Liver (tissue), 9 donors: ENCODE measurements around the gene AJUBA. TPM values are rescaled to one million over a fixed set of nuclear protein-coding genes. Genes with fewer than 3 reads are reported as not detected.
"Not testable (repeated sequence)": the region's sequence is repeated elsewhere in the genome, so short reads cannot be mapped to it uniquely, and the experiment has no call there.

Experiments
- DNase-seq: peaks from one replicate; pipeline ENCODE4 v3.0.0-alpha.2; 2017; ENCODE audit warnings: low spot score
- H3K27ac ChIP-seq, 2 donors: one replicate each; pipeline ENCODE4 v1.7.0; 2013; ENCODE audit warnings: inconsistent platforms in 2 of 2, low read length in 2 of 2, control low read depth in 1 of 2, low read depth in 1 of 2, mild to moderate bottlenecking in 1 of 2
- H3K27me3 ChIP-seq, 4 donors: one replicate each; pipeline versions ENCODE4 v1.6.1 to v1.7.0; 2013; ENCODE audit warnings: low read length in 3 of 4, inconsistent platforms in 1 of 4, mild to moderate bottlenecking in 1 of 4, moderate library complexity in 1 of 4; ENCODE audit not compliant: control insufficient read depth in 4 of 4, insufficient read depth in 4 of 4
- H3K36me3 ChIP-seq, 4 donors: one replicate each; pipeline versions ENCODE4 v1.6.1 to v1.7.0; 2013; ENCODE audit warnings: low read length in 3 of 4, mild to moderate bottlenecking in 3 of 4, low read depth in 1 of 4, moderate library complexity in 1 of 4; ENCODE audit not compliant: control insufficient read depth in 4 of 4, insufficient read depth in 3 of 4
- H3K4me1 ChIP-seq, 4 donors: one replicate each; pipeline versions ENCODE4 v1.6.1 to v1.7.0; 2013; ENCODE audit warnings: low read length in 3 of 4, mild to moderate bottlenecking in 3 of 4, moderate library complexity in 1 of 4; ENCODE audit not compliant: control insufficient read depth in 4 of 4, insufficient read depth in 4 of 4
- H3K4me3 ChIP-seq, 3 donors: one replicate each; pipeline versions ENCODE4 v1.6.1 to v1.7.0; 2013; ENCODE audit warnings: low read length in 3 of 3, control low read depth in 1 of 3, low read depth in 1 of 3, mild to moderate bottlenecking in 1 of 3
- H3K9ac ChIP-seq, 2 donors: one replicate each; pipeline ENCODE4 v1.7.0; 2013; ENCODE audit warnings: low read length in 2 of 2, mild to moderate bottlenecking in 2 of 2, moderate library complexity in 2 of 2, control low read depth in 1 of 2, low read depth in 1 of 2
- H3K9me3 ChIP-seq, 4 donors: one replicate each; pipeline versions ENCODE4 v1.6.1 to v1.7.0; 2013; ENCODE audit warnings: low read length in 3 of 4; ENCODE audit not compliant: control insufficient read depth in 4 of 4
- EGR1 ChIP-seq, 2 donors: IDR thresholded peaks; 2 replicates each; pipeline ENCODE4 v1.6.1; 2016 to 2018; ENCODE audit warnings: antibody characterized with exemption in 2 of 2, low read depth in 2 of 2
- FOXA1 ChIP-seq: IDR thresholded peaks from 2 replicates; pipeline ENCODE4 v1.6.1; 2016; ENCODE audit warnings: antibody characterized with exemption
- GABPA ChIP-seq, 2 donors: IDR thresholded peaks in 1 of 2; conservative IDR thresholded peaks in 1 of 2; 2 replicates each; pipeline ENCODE4 v1.6.1; 2016; ENCODE audit warnings: antibody characterized with exemption in 2 of 2, mild to moderate bottlenecking in 1 of 2, moderate library complexity in 1 of 2
- HNF4G ChIP-seq: IDR thresholded peaks from 2 replicates; pipeline ENCODE4 v1.6.1; 2016; ENCODE audit warnings: antibody characterized with exemption
- RAD21 ChIP-seq, 2 donors: IDR thresholded peaks; 2 replicates each; pipeline ENCODE4 v1.6.1; 2016; ENCODE audit warnings: antibody characterized with exemption in 2 of 2, mild to moderate bottlenecking in 2 of 2
- SP1 ChIP-seq: IDR thresholded peaks from 2 replicates; pipeline ENCODE4 v1.6.1; 2018; ENCODE audit warnings: antibody characterized with exemption, mild to moderate bottlenecking
- TAF1 ChIP-seq: conservative IDR thresholded peaks from 2 replicates; pipeline ENCODE4 v1.6.1; 2016; ENCODE audit warnings: antibody characterized with exemption, mild to moderate bottlenecking
- YY1 ChIP-seq: IDR thresholded peaks from 2 replicates; pipeline ENCODE4 v1.6.1; 2016; ENCODE audit warnings: antibody characterized with exemption, mild to moderate bottlenecking
- WGBS: extraction: QIAGEN DNeasy Blood & Tissue Kit; methylation state at CpG from one replicate; pipeline ENCODE4 v1.1.7; 2013; 5-methylcytosine and 5-hydroxymethylcytosine counted together
- polyA plus RNA-seq, 2 donors: library from polyadenylated mRNA; stranded (reverse) in 1 of 2; unstranded in 1 of 2; fragments of 200-250 nt in 1 of 2; fragments of >200 nt in 1 of 2; fragmentation: Nextera tagmentation in 1 of 2; extraction: Ambion mirVana in 1 of 2; gene quantifications; one replicate each; pipeline versions ENCODE4 v1.2.1 to v1.2.3, GENCODE V29; 2013 to 2015
- total RNA-seq, 2 donors: library from RNA; depleted of rRNA; stranded (reverse); fragments of >200 nt; gene quantifications; one replicate each; pipeline ENCODE4 v1.2.3, GENCODE V29; 2014
- TF ChIP-seq, protein P1 (sequence below): IDR thresholded peaks from 2 replicates; pipeline ENCODE4 v1.6.1; 2016; ENCODE audit warnings: antibody characterized with exemption
- TF ChIP-seq, protein P2 (sequence below): IDR thresholded peaks from 2 replicates; pipeline ENCODE4 v1.6.1; 2016; ENCODE audit warnings: antibody characterized with exemption, mild to moderate bottlenecking
- TF ChIP-seq, protein P3 (sequence below): IDR thresholded peaks from 2 replicates; pipeline ENCODE4 v1.6.1; 2016; ENCODE audit warnings: antibody characterized with exemption
- donor health status: healthy.
- donor health status: healthy.
- donor health status: healthy.
- donor health status: healthy.
- donor health status: healthy.

Gene AJUBA
- total and polyA plus RNA-seq, 4 donors: 15.5 to 34.9 (median 19.6) TPM

DNA sequence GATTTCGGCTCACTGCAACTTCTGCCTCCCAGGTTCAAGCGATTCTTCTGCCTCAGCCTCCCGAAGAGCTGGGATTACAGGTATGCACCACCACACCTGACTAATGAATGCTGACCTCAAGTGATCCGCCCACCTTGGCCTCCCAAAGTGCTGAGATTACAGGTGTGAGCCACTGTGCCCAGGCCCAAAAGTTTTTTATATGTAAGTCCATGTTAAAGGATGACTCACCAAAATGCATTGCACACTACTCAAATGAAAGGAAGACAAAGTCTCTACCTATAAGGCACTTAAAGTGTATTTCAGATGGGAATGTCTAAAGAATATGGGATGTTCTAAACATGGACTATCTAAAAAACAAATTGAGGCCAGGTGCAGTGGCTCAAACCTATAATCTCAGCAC, 21.9 kb upstream of the AJUBA start:
- H3K4me3 ChIP-seq, H3K9me3 ChIP-seq, H3K9ac ChIP-seq, H3K36me3 ChIP-seq, H3K27me3 ChIP-seq, H3K27ac ChIP-seq, DNase-seq: not testable (repeated sequence)
- 97% methylated on average over 4 of the region's 4 CpGs for WGBS
- peaks cover 3 to 12% (median 4%) of the 10 kb centered on the region in 4 donors for H3K4me1 ChIP-seq

DNA sequence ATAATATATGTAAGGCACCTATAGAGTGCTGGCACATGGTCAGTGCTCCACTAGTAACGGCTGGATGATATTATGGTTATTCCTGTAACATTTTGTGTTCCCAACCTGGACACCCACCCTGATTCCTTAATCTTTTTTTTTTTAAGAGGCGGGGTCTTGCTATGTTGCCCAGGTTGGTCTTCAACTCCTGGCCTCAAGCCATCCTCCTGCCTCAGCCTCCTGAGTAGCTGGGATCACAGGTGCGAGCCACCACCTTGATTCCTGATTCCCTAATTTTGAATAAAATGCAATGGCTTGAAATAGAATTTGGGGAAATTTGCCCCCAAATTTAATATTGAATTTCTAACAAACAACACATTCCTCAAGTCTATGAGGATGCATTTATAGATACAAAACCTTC, 20.2 kb upstream of the AJUBA start:
- Histone ChIP-seq H3K27me3 (no peaks in the 10 kb centered on the region), H3K4me1 (peaks cover 3 to 11% (median 4%) of the 10 kb centered on the region in 4 donors), H3K4me3 (no peak overlapping the region), H3K27ac (no peak overlapping the region), H3K9ac (no peak overlapping the region), H3K36me3 (no peaks in the 10 kb centered on the region), H3K9me3 (no peaks in the 10 kb centered on the region)
- WGBS: 98% methylated on average over 3 of the region's 3 CpGs
- TF ChIP-seq, protein P1, sequence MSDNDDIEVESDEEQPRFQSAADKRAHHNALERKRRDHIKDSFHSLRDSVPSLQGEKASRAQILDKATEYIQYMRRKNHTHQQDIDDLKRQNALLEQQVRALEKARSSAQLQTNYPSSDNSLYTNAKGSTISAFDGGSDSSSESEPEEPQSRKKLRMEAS: no peak
- TF ChIP-seq GABPA (IDR thresholded peaks at IDR 0.05 in 1 of 2, conservative IDR thresholded peaks at IDR 0.05 in 1 of 2) (no peak), YY1 (no peak), HNF4G (no peak), EGR1 (IDR thresholded peaks at IDR 0.05; ENCODE audit: low read depth in 2 of 2) (no peak), RAD21 (IDR thresholded peaks at IDR 0.05) (no peak), FOXA1 (no peak), TAF1 (no peak), SP1 (no peak)
- TF ChIP-seq, protein P2, sequence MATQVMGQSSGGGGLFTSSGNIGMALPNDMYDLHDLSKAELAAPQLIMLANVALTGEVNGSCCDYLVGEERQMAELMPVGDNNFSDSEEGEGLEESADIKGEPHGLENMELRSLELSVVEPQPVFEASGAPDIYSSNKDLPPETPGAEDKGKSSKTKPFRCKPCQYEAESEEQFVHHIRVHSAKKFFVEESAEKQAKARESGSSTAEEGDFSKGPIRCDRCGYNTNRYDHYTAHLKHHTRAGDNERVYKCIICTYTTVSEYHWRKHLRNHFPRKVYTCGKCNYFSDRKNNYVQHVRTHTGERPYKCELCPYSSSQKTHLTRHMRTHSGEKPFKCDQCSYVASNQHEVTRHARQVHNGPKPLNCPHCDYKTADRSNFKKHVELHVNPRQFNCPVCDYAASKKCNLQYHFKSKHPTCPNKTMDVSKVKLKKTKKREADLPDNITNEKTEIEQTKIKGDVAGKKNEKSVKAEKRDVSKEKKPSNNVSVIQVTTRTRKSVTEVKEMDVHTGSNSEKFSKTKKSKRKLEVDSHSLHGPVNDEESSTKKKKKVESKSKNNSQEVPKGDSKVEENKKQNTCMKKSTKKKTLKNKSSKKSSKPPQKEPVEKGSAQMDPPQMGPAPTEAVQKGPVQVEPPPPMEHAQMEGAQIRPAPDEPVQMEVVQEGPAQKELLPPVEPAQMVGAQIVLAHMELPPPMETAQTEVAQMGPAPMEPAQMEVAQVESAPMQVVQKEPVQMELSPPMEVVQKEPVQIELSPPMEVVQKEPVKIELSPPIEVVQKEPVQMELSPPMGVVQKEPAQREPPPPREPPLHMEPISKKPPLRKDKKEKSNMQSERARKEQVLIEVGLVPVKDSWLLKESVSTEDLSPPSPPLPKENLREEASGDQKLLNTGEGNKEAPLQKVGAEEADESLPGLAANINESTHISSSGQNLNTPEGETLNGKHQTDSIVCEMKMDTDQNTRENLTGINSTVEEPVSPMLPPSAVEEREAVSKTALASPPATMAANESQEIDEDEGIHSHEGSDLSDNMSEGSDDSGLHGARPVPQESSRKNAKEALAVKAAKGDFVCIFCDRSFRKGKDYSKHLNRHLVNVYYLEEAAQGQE: no peak
- TF ChIP-seq, protein P3, sequence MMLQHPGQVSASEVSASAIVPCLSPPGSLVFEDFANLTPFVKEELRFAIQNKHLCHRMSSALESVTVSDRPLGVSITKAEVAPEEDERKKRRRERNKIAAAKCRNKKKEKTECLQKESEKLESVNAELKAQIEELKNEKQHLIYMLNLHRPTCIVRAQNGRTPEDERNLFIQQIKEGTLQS: no peak
- no peak for DNase-seq

DNA sequence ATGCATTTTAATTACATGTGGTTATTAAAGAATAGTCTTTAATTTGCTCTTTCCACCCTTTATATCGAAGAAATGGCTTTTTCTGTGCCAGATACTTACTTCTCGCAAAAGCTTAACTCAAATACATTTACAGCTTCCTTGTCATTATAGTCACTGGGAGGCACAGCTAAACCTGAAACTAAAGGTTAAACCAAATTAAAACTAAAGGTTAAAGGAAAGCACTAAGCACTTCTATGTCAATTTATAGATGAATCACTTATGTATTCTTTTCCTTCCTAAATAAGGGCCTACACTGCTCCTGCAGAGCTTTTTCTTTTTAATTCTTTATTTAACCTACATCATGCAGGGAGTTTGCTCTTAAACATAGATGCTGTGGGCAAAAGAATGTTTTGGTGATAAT, 18.5 kb upstream of the AJUBA start:
- no peak overlapping the region for H3K4me3 ChIP-seq
- WGBS: 92% methylated on average over 2 of the region's 2 CpGs
- H3K27me3 ChIP-seq: no peaks in the 10 kb centered on the region
- H3K9ac ChIP-seq: no peak overlapping the region
- H3K27ac ChIP-seq: no peak overlapping the region
- TF ChIP-seq, protein P3: no peak
- DNase-seq: no peak
- H3K9me3 ChIP-seq: no peaks in the 10 kb centered on the region
- H3K4me1 ChIP-seq: peaks cover 0 to 1% (median under 1%) of the 10 kb centered on the region in 4 donors
- no peaks in the 10 kb centered on the region for H3K36me3 ChIP-seq
